Neuronal stem cell (in vitro differentiated cells): Measurements from ENCODE around the gene FEZF1.
A peak's percentile ranks its signal among the peaks of the same experiment; 100 is the strongest.

Source experiments
- DNase-seq: peaks from one replicate; pipeline ENCODE4 v3.0.0-alpha.2; 2013; ENCODE audit warnings: low spot score
- H2AFZ ChIP-seq: one replicate; pipeline ENCODE4 v1.6.1; 2013; ENCODE audit warnings: mild to moderate bottlenecking, low read length, inconsistent platforms
- H2AK5ac ChIP-seq: 2 replicates; pipeline ENCODE4 v1.6.1; 2013; ENCODE audit warnings: low read depth, mild to moderate bottlenecking, inconsistent platforms, low read length, moderate library complexity, mixed read lengths
- H2BK120ac ChIP-seq: 2 replicates; pipeline ENCODE4 v1.6.1; 2013; ENCODE audit warnings: low read depth, mild to moderate bottlenecking, inconsistent platforms, low read length, moderate library complexity, mixed read lengths
- H2BK12ac ChIP-seq: one replicate; pipeline ENCODE4 v1.6.1; 2013; ENCODE audit warnings: low read length, inconsistent platforms
- H2BK15ac ChIP-seq: 2 replicates; pipeline ENCODE4 v1.6.1; 2013; ENCODE audit warnings: mild to moderate bottlenecking, low read length, inconsistent platforms, mixed read lengths
- H2BK5ac ChIP-seq: one replicate; pipeline ENCODE4 v1.6.1; 2013; ENCODE audit warnings: inconsistent platforms, mild to moderate bottlenecking, low read length, moderate library complexity
- H3K14ac ChIP-seq: one replicate; pipeline ENCODE4 v1.6.1; 2013; ENCODE audit warnings: low read length, inconsistent platforms
- H3K18ac ChIP-seq: 2 replicates; pipeline ENCODE4 v1.6.1; 2013; ENCODE audit warnings: low read length, inconsistent platforms
- H3K23ac ChIP-seq: 2 replicates; pipeline ENCODE4 v1.6.1; 2013; ENCODE audit warnings: low read depth, mild to moderate bottlenecking, mixed read lengths, low read length, inconsistent platforms; ENCODE audit not compliant: poor library complexity
- H3K27ac ChIP-seq: replicated peaks from 3 replicates; pipeline ENCODE4 v1.5.1; 2013; ENCODE audit warnings: low read length, inconsistent platforms
- H3K27me3 ChIP-seq, 3 experiments: 2 replicates each; pipeline ENCODE4 v1.6.1; 2013; ENCODE audit warnings: low read length in 3 of 3, mild to moderate bottlenecking in 2 of 3, inconsistent platforms in 1 of 3, low read depth in 1 of 3, mixed read lengths in 1 of 3, moderate library complexity in 1 of 3; ENCODE audit not compliant: control insufficient read depth in 3 of 3, insufficient read depth in 3 of 3
- H3K36me3 ChIP-seq, 2 donors: replicated peaks in 1 of 2; 2 replicates each; pipeline ENCODE4 v1.6.1; 2013; ENCODE audit warnings: low read length in 2 of 2; ENCODE audit not compliant: control insufficient read depth in 2 of 2, insufficient read depth in 2 of 2
- H3K4ac ChIP-seq: 2 replicates; pipeline ENCODE4 v1.6.1; 2013; ENCODE audit warnings: inconsistent platforms, mild to moderate bottlenecking, low read length, moderate library complexity
- H3K4me1 ChIP-seq, 2 donors: 1 replicate in 1 of 2; 2 replicates in 1 of 2; pipeline ENCODE4 v1.6.1; 2013; ENCODE audit warnings: low read length in 2 of 2, low read depth in 1 of 2; ENCODE audit not compliant: control insufficient read depth in 2 of 2, insufficient read depth in 1 of 2
- H3K4me2 ChIP-seq: one replicate; pipeline ENCODE4 v1.6.1; 2013; ENCODE audit warnings: mild to moderate bottlenecking, low read length, inconsistent platforms; ENCODE audit not compliant: insufficient read depth, poor library complexity, severe bottlenecking
- H3K4me3 ChIP-seq, 2 donors: 2 replicates each; pipeline ENCODE4 v1.5.1; 2013; ENCODE audit warnings: low read length in 2 of 2, mild to moderate bottlenecking in 2 of 2, inconsistent platforms in 1 of 2, moderate library complexity in 1 of 2
- H3K79me1 ChIP-seq: one replicate; pipeline ENCODE4 v1.6.1; 2013; ENCODE audit warnings: low read depth, mild to moderate bottlenecking, inconsistent platforms, low read length, moderate library complexity
- H3K9ac ChIP-seq: one replicate; pipeline ENCODE4 v1.6.1; 2013; ENCODE audit warnings: mild to moderate bottlenecking, low read depth, low read length, inconsistent platforms; ENCODE audit not compliant: poor library complexity
- H3K9me3 ChIP-seq, 2 donors: replicated peaks in 1 of 2; 2 replicates each; pipeline versions ENCODE3 to v1.6.1; 2013; ENCODE audit warnings: low read length in 2 of 2, mild to moderate bottlenecking in 2 of 2, inconsistent platforms in 1 of 2, low read depth in 1 of 2, mixed read lengths in 1 of 2, moderate library complexity in 1 of 2; ENCODE audit not compliant: control insufficient read depth in 2 of 2, insufficient read depth in 1 of 2
- H4K8ac ChIP-seq: one replicate; pipeline ENCODE4 v1.6.1; 2013; ENCODE audit warnings: low read depth, mild to moderate bottlenecking, inconsistent platforms, low read length, moderate library complexity
- H4K91ac ChIP-seq: one replicate; pipeline ENCODE4 v1.6.1; 2013; ENCODE audit warnings: low read length, low read depth, mild to moderate bottlenecking, inconsistent platforms; ENCODE audit not compliant: poor library complexity
- WGBS, 2 donors: extraction: QIAGEN DNeasy Blood & Tissue Kit; methylation state at CpG; one replicate each; pipeline ENCODE4 v1.1.7; 2013; ENCODE audit warnings: missing lambda C conversion rate in 2 of 2, mixed read lengths in 1 of 2; ENCODE audit not compliant: insufficient read length in 2 of 2, insufficient replicate concordance in 1 of 2; ENCODE audit errors: extremely low coverage in 2 of 2; 5-methylcytosine and 5-hydroxymethylcytosine counted together

FEZF1 gene

GRCh38 chr7:122311050-122311700, 6.6 kb upstream of the FEZF1 start:
- Histone ChIP-seq H2BK120ac (no peak overlapping the region), H3K9me3 (peaks cover 0 to 6% of the 10 kb centered on the region in 2 donors), H4K91ac (no peak overlapping the region), H2BK12ac (no peak overlapping the region), H2BK5ac (no peak overlapping the region), H3K4me1 (peaks cover 8 to 9% of the 10 kb centered on the region in 2 donors), H3K4me2 (peak overlapping the region; percentile 70), H3K4me3 (no peak overlapping the region), H3K23ac (no peak overlapping the region), H3K36me3 (peaks cover 0 to under 1% of the 10 kb centered on the region in 2 donors), H2AFZ (peak overlapping the region; percentile 90), H3K79me1 (peaks cover 1% of the 10 kb centered on the region), H2AK5ac (no peak overlapping the region), H3K9ac (no peak overlapping the region), H3K14ac (no peak overlapping the region), H2BK15ac (no peak overlapping the region), H4K8ac (no peak overlapping the region), H3K4ac (no peak overlapping the region), H3K18ac (no peak overlapping the region), H3K27ac (peak overlapping the region; percentile 88), H3K27me3 (peaks cover 0 to 100% (median 3%) of the 10 kb centered on the region in 3 experiments)
- no CpG with 5 or more reads among the region's 12 CpGs for WGBS, 2 donors
- no peak for DNase-seq

- H3K4me1 ChIP-seq, result peaks cover 4 to 14% of the 10 kb centered on the region in 2 donors
- H3K27me3 ChIP-seq, result peaks cover 0 to 100% (median 0%) of the 10 kb centered on the region in 3 experiments
- WGBS, 2 donors, result no CpG with 5 or more reads among the region's 61 CpGs
- peak overlapping the region; percentile 94 for H3K18ac ChIP-seq
- H3K27ac ChIP-seq, result peak overlapping the region; percentile 88
- peaks cover 5% of the 10 kb centered on the region for H3K79me1 ChIP-seq
- H2BK120ac ChIP-seq, result no peak overlapping the region
- peak overlapping the region; percentile 63 for H3K9ac ChIP-seq
- peak overlapping the region; percentile 59 for H3K23ac ChIP-seq
- peak overlapping the region; percentile 70 for H3K4me2 ChIP-seq
- H3K4me3 ChIP-seq, result peak overlapping the region; percentile 36 to 79
- H2BK15ac ChIP-seq, result no peak overlapping the region
- H3K36me3 ChIP-seq, result peaks cover 0 to 2% of the 10 kb centered on the region in 2 donors
- H4K91ac ChIP-seq, result no peak overlapping the region
- no peak overlapping the region for H3K14ac ChIP-seq
- H2BK12ac ChIP-seq, result no peak overlapping the region
- H2AFZ ChIP-seq, result peak overlapping the region; percentile 90
- peak; percentile 75 for DNase-seq
- H2BK5ac ChIP-seq, result peak overlapping the region; percentile 58
- H2AK5ac ChIP-seq, result peak overlapping the region; percentile 50
- no peak overlapping the region for H4K8ac ChIP-seq
- no peak overlapping the region for H3K4ac ChIP-seq
- H3K9me3 ChIP-seq, result no peaks in the 10 kb centered on the region
Measured at GRCh38 chr7:122310119-122311021, 5.8 kb upstream of the FEZF1 start.

DNA sequence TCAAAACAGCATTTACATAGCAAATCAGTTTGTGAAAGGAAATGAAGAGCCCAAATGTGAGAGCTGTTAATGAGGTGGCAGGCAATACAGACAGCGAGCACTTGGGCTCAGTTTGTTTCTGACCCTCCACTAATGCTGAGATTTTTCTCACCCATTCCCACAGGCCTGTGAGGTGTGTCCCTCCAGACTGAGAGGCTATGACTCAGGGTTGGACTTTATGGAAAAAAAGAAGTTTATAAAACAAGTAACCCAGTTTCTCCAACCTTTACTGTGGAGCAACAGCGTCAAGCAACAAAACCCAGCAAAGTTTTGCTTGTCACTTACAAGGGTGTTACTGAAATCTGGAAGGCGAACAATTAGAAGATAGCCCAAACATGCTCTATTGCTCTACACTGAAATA, 4.9 kb upstream of the FEZF1 start:
- H3K4me3 ChIP-seq, result peak overlapping the region in 1 of 2 donors; percentile 66
- H3K4me2 ChIP-seq, result peak overlapping the region; percentile 43
- no peak overlapping the region for H3K23ac ChIP-seq
- H3K27me3 ChIP-seq, result peaks cover 0 to 100% (median 0%) of the 10 kb centered on the region in 3 experiments
- H3K27ac ChIP-seq, result peak overlapping the region; percentile 2
- H3K79me1 ChIP-seq, result peaks cover 3% of the 10 kb centered on the region
- H2BK15ac ChIP-seq, result no peak overlapping the region
- no peak overlapping the region for H2BK12ac ChIP-seq
- no peak overlapping the region for H2AFZ ChIP-seq
- peaks cover 4 to 22% of the 10 kb centered on the region in 2 donors for H3K4me1 ChIP-seq
- H3K9me3 ChIP-seq, result no peaks in the 10 kb centered on the region
- no peak overlapping the region for H4K91ac ChIP-seq
- H3K36me3 ChIP-seq, result peaks cover 0 to 2% of the 10 kb centered on the region in 2 donors
- no peak overlapping the region for H2BK5ac ChIP-seq
- no peak overlapping the region for H4K8ac ChIP-seq
- DNase-seq, result no peak
- H3K18ac ChIP-seq, result no peak overlapping the region
- no peak overlapping the region for H2AK5ac ChIP-seq
- H3K4ac ChIP-seq, result no peak overlapping the region
- WGBS, 2 donors, result no CpG with 5 or more reads among the region's 3 CpGs
- no peak overlapping the region for H3K14ac ChIP-seq
- no peak overlapping the region for H3K9ac ChIP-seq
- H2BK120ac ChIP-seq, result no peak overlapping the region

- Histone ChIP-seq H3K36me3 (peaks cover 0 to 4% of the 10 kb centered on the region in 2 donors), H3K4me3 (peak overlapping the region in 1 of 2 donors; percentile 94), H4K8ac (no peak overlapping the region), H3K9ac (peak overlapping the region; percentile 64), H3K27ac (peak overlapping the region; percentile 87), H4K91ac (no peak overlapping the region), H3K4me2 (peak overlapping the region; percentile 95), H3K27me3 (peaks cover 0 to 100% (median 0%) of the 10 kb centered on the region in 3 experiments), H3K18ac (peak overlapping the region; percentile 97), H3K79me1 (peaks cover 3% of the 10 kb centered on the region), H2BK5ac (peak overlapping the region; percentile 99), H2AK5ac (peak overlapping the region; percentile 96), H2AFZ (peak overlapping the region; percentile 86), H3K23ac (no peak overlapping the region), H3K14ac (no peak overlapping the region), H3K4me1 (peaks cover 1 to 26% of the 10 kb centered on the region in 2 donors), H2BK120ac (no peak overlapping the region), H3K4ac (no peak overlapping the region), H2BK12ac (no peak overlapping the region), H2BK15ac (peak overlapping the region; percentile 30), H3K9me3 (no peaks in the 10 kb centered on the region)
- DNase-seq, result no peak
- WGBS, 2 donors, result no CpG with 5 or more reads among the region's 13 CpGs
Measured at GRCh38 chr7:122307228-122307621, 2.7 kb upstream of the FEZF1 start.
